ENCODE results near the gene HERC3. TPM values are rescaled to one million over a fixed set of nuclear protein-coding genes. Genes with fewer than 3 reads are reported as not detected.

HERC3 gene
- total RNA-seq, 1 donor from 2014 or later, result 8.5 TPM

DNA sequence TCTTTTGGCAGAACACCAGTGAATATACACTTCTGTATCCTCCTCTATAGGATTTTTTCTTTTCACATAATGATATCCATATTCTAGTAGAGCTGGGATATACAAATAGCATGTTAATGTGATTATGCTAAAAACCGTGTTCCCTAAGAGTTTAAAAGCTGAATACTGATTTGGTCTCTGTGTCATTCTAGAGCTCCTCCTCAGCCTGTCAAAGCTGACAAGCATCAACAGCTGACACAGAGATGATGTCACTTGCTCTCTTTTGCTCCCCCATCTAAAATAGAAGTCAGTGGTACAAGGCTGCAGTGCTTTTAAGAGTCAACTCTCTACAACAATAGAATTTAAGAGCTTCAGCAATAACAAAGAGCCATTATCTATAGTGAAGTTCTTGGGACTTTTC lies 17.1 kb upstream of the HERC3 start:
- H3K4me3 Mint-ChIP-seq (ENCODE audit: unreplicated experiment), result no peak overlapping the region
- H3K27me3 Mint-ChIP-seq (ENCODE audit: low read depth, unreplicated experiment), result peaks cover 4% of the 10 kb centered on the region
- peaks cover 5% of the 10 kb centered on the region for H3K4me1 Mint-ChIP-seq (ENCODE audit: low read depth, unreplicated experiment)

GRCh38 chr4:88582493-88582892 lies 9.8 kb upstream of the HERC3 start:
- Histone ChIP-seq H3K79me2 (ENCODE audit: insufficient read depth, low read length) (no peaks in the 10 kb centered on the region), H3K36me3 (ENCODE audit: insufficient read depth, low read length) (no peaks in the 10 kb centered on the region), H3K4me2 (ENCODE audit: low read length) (no peak overlapping the region), H3K9ac (ENCODE audit: low read length) (no peak overlapping the region), H4K20me1 (ENCODE audit: insufficient read depth, low read length) (no peaks in the 10 kb centered on the region), H3K9me3 (ENCODE audit: insufficient read depth, low read depth, low read length) (no peaks in the 10 kb centered on the region), H2AFZ (ENCODE audit: low read depth, low read length) (no peak overlapping the region), H3K27ac (ENCODE audit: low read depth, low read length) (no peak overlapping the region), H3K4me3 (ENCODE audit: insufficient read depth, low read depth, low read length) (no peak overlapping the region), H3K27me3 (ENCODE audit: insufficient read depth, low read length) (no peaks in the 10 kb centered on the region), H3K4me1 (ENCODE audit: insufficient read depth, low read length) (no peaks in the 10 kb centered on the region)
- no peak overlapping the region for H3K27ac Mint-ChIP-seq (ENCODE audit: unreplicated experiment)
- no peak for DNase-seq (ENCODE audit: low read depth)
- no peaks in the 10 kb centered on the region for H3K27me3 Mint-ChIP-seq (ENCODE audit: low read depth, unreplicated experiment)
- peaks cover 9% of the 10 kb centered on the region for H3K9me3 Mint-ChIP-seq (ENCODE audit: unreplicated experiment)
- FAIRE-seq, result no peak
- no peak for TF ChIP-seq EZH2 (IDR thresholded peaks at IDR 0.05; ENCODE audit: insufficient read depth, low read length)
- TF ChIP-seq, protein P1, sequence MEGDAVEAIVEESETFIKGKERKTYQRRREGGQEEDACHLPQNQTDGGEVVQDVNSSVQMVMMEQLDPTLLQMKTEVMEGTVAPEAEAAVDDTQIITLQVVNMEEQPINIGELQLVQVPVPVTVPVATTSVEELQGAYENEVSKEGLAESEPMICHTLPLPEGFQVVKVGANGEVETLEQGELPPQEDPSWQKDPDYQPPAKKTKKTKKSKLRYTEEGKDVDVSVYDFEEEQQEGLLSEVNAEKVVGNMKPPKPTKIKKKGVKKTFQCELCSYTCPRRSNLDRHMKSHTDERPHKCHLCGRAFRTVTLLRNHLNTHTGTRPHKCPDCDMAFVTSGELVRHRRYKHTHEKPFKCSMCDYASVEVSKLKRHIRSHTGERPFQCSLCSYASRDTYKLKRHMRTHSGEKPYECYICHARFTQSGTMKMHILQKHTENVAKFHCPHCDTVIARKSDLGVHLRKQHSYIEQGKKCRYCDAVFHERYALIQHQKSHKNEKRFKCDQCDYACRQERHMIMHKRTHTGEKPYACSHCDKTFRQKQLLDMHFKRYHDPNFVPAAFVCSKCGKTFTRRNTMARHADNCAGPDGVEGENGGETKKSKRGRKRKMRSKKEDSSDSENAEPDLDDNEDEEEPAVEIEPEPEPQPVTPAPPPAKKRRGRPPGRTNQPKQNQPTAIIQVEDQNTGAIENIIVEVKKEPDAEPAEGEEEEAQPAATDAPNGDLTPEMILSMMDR (IDR thresholded peaks at IDR 0.05; ENCODE audit: insufficient read depth, low read depth, low read length), result no peak
- H3K4me3 Mint-ChIP-seq (ENCODE audit: unreplicated experiment), result no peak overlapping the region
- H3K4me1 Mint-ChIP-seq (ENCODE audit: low read depth, unreplicated experiment), result peaks cover 5% of the 10 kb centered on the region
- peaks cover 1% of the 10 kb centered on the region for H3K36me3 Mint-ChIP-seq (ENCODE audit: low read depth, unreplicated experiment)

More for the DNA sequence above, 17.1 kb upstream of the HERC3 start:
- H3K36me3 Mint-ChIP-seq (ENCODE audit: low read depth, unreplicated experiment), result peaks cover 1% of the 10 kb centered on the region
- Histone ChIP-seq H3K36me3 (ENCODE audit: insufficient read depth, low read length) (no peaks in the 10 kb centered on the region), H3K79me2 (ENCODE audit: insufficient read depth, low read length) (no peaks in the 10 kb centered on the region), H2AFZ (ENCODE audit: low read depth, low read length) (no peak overlapping the region), H3K4me1 (ENCODE audit: insufficient read depth, low read length) (no peaks in the 10 kb centered on the region), H3K4me3 (ENCODE audit: insufficient read depth, low read depth, low read length) (no peak overlapping the region), H3K27ac (ENCODE audit: low read depth, low read length) (no peak overlapping the region), H3K27me3 (ENCODE audit: insufficient read depth, low read length) (no peaks in the 10 kb centered on the region), H4K20me1 (ENCODE audit: insufficient read depth, low read length) (no peaks in the 10 kb centered on the region), H3K9me3 (ENCODE audit: insufficient read depth, low read depth, low read length) (no peaks in the 10 kb centered on the region), H3K9ac (ENCODE audit: low read length) (no peak overlapping the region), H3K4me2 (ENCODE audit: low read length) (no peak overlapping the region)
- FAIRE-seq (no peak), DNase-seq (ENCODE audit: low read depth) (no peak)
- H3K9me3 Mint-ChIP-seq (ENCODE audit: unreplicated experiment), result peaks cover 5% of the 10 kb centered on the region
- no peak for TF ChIP-seq EZH2 (IDR thresholded peaks at IDR 0.05; ENCODE audit: insufficient read depth, low read length)
- TF ChIP-seq, protein P1 (IDR thresholded peaks at IDR 0.05; ENCODE audit: insufficient read depth, low read depth, low read length), result no peak
- H3K27ac Mint-ChIP-seq (ENCODE audit: unreplicated experiment), result no peak overlapping the region

DNA sequence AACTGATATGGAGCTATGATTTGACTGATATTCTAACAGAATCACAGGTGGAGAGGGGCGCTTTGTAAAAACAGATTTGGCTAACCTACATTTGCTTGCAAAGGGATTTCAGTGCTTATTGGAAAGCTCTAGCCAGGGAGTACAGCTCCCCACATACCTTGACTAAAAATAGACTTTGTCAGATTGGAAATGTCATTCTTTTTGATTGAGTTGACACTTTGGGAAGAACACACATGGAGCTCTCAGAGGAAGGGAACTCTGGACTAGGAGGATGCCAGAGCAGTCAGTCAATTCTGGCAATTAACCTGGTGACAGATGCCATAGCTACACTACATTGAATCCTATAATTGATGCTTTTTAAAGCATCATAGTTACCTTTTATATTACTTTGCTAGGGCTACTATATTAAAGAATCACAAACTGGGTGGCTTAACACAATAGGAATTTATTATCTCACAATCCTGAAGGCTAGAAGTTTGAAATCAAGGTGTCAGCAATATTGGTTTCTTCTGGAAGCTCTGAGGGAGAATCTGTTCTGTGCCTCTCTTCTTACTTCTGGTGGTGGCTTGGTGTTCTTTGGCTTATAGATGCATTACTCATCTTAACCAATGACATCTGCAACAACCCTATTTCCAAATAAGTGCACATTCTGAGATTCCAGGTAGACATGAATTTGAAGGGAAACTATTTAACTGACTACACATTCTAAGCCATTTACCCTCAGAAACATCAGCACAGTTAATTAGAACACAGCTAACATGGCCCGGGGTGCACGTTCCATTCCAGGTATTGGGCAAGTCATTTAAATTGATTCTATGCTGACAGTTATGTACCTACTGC lies 8.4 kb upstream of the HERC3 start:
- H3K4me3 Mint-ChIP-seq (ENCODE audit: unreplicated experiment), result no peak overlapping the region
- no peak for FAIRE-seq

More for the DNA sequence above, 8.4 kb upstream of the HERC3 start:
- H3K4me1 ChIP-seq (ENCODE audit: insufficient read depth, low read length), result no peaks in the 10 kb centered on the region
- peaks cover 5% of the 10 kb centered on the region for H3K4me1 Mint-ChIP-seq (ENCODE audit: low read depth, unreplicated experiment)
- no peak overlapping the region for H3K27ac ChIP-seq (ENCODE audit: low read depth, low read length)
- H3K27me3 Mint-ChIP-seq (ENCODE audit: low read depth, unreplicated experiment), result no peaks in the 10 kb centered on the region
- no peak overlapping the region for H3K27ac Mint-ChIP-seq (ENCODE audit: unreplicated experiment)
- H3K4me3 ChIP-seq (ENCODE audit: insufficient read depth, low read depth, low read length), result no peak overlapping the region
- no peaks in the 10 kb centered on the region for H3K9me3 ChIP-seq (ENCODE audit: insufficient read depth, low read depth, low read length)
- no peaks in the 10 kb centered on the region for H3K27me3 ChIP-seq (ENCODE audit: insufficient read depth, low read length)
- DNase-seq (ENCODE audit: low read depth), result no peak
- TF ChIP-seq, protein P1 (IDR thresholded peaks at IDR 0.05; ENCODE audit: insufficient read depth, low read depth, low read length), result no peak
- no peak for TF ChIP-seq EZH2 (IDR thresholded peaks at IDR 0.05; ENCODE audit: insufficient read depth, low read length)
- H2AFZ ChIP-seq (ENCODE audit: low read depth, low read length), result no peak overlapping the region
- H3K36me3 Mint-ChIP-seq (ENCODE audit: low read depth, unreplicated experiment), result peaks cover under 1% of the 10 kb centered on the region
- no peaks in the 10 kb centered on the region for H3K79me2 ChIP-seq (ENCODE audit: insufficient read depth, low read length)
- H3K9ac ChIP-seq (ENCODE audit: low read length), result no peak overlapping the region
- H3K9me3 Mint-ChIP-seq (ENCODE audit: unreplicated experiment), result peaks cover 7% of the 10 kb centered on the region
- H4K20me1 ChIP-seq (ENCODE audit: insufficient read depth, low read length), result no peaks in the 10 kb centered on the region
- no peak overlapping the region for H3K4me2 ChIP-seq (ENCODE audit: low read length)
- no peaks in the 10 kb centered on the region for H3K36me3 ChIP-seq (ENCODE audit: insufficient read depth, low read length)
